Measurements from ENCODE around the gene PID1.

PID1 gene

DNA sequence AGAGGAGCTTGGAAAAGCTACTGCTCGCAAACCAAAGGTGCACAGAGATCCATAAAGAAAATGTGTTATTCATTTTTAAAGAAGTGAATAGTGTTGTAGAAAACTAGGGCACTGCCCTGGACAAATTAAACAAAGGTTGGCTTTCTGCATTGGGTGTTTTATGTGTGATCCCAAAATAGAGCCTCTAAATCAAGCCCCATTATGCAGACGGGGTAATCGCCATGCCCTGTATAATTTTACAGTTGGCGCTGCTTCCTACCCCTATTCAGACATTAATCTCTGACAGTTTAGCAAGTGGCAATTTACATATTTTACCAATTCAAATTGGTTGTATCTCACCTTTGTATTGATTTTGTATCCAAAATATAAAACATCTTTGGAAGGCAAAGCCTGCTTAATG, 109.1 kb downstream of the PID1 start:
- no peak for DNase-seq

DNA sequence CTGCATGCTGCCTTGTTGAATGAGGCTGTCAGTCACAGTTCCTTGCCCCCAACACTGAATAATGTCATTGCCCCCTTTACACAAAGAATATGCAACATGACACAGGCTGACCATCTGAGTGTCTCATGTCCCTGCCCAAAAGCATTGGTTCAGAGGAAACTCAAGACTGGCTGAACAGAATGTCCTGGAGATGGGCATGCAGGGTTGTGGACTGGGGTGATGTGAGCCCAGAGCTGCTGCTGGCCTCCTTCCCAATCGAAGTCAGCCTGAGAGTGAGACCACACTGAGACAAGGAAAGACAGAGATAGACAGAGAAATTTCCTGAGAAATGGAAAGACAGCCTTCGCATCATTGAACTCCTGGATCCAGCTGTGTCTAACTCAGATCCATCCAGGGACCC, 110.1 kb downstream of the PID1 start:
- no peak for DNase-seq

DNA sequence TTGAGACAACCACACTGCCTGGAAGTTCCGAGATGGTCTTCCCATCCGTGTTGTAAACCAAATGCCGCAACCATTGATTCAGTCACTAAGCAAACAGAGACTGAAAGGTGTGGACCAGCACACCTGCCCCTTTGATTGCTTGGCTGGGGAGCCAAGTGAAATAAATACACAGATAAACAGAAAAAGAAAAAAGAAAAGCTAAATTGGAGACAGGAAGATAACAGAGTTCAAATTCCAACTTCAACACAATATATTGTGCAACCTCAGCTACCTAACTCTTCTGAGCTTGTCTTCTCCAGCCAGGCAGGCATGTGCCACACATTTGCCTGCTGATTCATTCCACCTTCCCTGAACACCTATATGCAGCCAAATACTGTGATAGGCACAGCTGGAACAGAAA, 110.9 kb downstream of the PID1 start:
- DNase-seq: no peak

DNA sequence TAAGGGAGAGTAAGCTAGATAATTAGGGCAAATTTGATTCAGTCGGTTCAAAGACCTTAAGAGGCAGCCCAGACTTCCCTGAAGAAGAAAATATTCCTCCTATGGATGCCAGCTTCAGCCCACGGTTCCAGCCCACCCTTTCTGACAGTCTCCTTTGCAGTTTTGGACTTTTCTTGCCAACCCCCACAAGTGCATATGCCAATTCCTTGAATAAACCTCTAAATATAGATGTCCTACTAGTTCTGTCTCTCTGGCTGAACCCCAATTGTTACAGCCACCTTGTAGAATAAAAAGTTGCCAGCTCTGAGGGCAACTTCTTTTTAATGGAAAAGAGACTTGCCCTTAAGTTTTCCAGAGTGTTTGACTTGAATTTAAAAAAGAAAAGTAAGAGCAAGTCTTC, 111.7 kb downstream of the PID1 start:
- DNase-seq: no peak

DNA sequence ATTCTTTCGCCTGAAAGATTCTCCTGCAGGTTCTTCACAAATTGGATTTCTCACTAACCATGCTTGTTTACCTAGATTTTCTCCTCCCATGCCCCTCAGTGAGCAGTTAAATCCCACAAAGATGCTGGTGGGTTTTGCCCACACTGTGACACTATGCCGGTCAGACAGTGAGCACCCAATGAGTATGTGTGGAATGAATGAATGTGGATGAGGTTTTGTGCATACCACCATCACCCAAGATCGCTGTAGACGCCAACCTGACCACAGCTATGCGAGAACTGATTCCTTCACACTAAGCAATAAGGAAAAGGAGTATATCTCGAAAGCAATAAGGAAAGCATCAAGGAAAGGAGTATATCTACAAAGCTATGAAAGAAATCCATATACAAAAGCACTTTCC, 116.7 kb downstream of the PID1 start:
- no peak for DNase-seq

DNA sequence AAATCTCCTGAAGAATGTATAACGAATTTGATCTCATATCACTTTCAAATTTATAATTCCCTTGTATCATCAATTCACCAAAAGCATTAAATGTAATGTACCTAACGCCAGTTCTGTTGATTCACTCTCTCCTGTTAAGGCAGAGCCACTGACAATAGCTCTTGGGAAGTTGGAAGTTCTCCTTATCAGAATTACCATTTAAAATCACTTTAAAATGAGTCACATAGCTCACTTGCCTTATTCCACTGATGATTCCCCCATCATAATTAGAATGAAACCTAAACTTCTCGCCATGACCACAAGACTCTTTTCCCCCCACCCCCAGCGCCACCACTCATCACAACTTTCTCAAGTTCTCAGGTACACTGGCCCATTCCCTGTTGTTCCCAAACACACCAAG, 117.1 kb downstream of the PID1 start:
- DNase-seq: no peak

DNA sequence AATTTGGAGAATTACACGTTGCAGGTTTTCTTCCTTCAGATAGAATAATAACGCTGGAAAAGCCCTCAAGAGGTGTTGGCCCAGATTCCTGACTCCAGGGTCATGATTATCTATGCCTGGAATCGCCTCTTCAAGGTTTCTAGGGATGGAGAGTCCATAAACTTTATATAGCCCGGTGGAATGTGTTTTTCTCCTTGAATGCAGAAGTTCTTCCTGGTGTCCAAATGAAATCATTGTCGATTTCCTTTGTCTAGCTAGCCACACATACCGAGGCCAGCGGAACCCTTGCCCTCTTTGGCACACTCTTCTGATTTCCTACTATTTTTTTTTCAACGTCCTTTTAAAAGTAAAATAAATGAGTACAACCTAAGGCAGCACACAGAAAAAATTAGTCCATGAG, 117.8 kb downstream of the PID1 start:
- DNase-seq: no peak

DNA sequence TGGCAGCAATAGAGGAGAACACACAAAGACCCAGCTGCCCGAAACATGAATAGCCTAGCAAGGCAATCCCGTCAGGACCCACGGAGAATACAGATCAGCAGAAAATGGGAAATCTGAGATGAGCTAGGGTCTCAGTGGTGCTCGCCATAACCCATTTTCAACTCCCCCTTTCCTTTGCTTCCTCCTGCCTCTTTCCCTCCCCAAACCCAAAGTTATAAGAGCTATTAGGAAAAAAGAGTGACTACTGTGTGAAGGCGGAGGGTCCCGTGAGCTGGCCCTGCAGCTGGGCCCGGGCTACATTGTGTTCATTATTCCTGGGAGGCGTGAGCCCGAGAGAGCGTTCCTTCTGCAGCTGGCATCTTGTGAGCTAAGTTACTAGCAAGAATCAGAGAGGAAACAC, 118.4 kb downstream of the PID1 start:
- no peak for DNase-seq

DNA sequence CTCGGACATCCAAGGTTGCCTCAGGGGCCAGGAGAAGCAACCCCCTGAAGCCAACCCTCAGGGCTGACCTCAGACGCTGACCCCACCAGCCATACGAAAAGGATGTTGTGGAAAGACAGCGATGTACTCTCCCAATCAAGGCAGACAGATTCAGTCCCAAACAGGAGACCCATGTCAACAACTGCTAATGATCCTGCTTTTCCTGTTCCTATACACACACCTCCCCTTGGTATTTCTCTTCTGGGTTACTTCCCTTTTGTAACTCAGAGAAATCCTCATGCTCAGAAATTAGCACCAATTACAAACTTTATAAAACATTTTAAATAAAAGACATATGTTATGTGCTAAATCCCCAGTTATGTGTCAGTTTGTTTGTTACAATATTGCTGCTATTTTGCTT, 120.8 kb downstream of the PID1 start:
- no peak for DNase-seq

DNA sequence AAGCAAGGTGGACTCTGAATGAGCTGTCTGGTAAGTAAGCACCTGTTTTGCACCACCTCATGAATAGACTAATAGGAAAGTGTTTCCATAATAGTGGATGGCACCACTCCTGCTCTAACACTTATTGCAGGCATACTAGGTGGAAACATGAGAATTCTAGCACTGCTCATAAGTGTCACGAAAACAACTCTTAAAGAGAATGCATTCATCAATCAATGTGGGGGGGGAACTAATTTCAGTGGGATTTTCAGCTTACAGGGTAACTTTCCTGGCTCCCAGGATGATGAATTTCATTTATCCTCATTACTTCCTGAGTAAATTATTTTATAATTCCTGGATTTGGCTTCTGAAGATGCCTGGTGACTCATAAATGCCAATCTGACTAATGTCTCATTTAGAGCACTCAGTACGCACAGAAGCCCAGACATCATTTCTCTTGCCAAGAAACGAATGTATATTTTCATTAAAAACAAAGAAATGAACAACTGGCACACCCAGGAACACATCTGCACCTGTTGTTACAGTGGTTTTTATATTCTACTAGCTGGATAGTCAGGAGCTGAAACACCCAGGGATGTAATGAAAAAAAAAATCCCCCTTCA, 129.6 kb downstream of the PID1 start:
- no peak for DNase-seq

DNA sequence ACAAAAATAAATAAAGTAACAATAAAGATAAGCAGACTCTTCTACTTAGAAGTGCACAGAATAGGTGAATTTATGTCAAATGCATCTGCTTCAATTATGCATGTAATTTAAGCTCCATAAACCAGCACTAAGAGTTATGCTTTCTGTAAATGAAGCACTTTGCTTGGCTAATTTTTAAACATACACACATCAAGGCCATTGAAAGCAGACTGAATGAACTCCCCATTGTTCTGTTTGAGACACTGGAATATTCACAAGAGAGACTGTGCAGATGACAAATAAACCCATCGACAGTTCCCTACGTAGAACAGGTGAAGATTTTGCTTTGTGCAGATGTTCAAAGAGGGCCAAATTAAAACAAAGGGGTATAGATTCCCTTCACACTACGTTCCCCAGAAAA, 133.4 kb downstream of the PID1 start:
- no peak for DNase-seq

DNA sequence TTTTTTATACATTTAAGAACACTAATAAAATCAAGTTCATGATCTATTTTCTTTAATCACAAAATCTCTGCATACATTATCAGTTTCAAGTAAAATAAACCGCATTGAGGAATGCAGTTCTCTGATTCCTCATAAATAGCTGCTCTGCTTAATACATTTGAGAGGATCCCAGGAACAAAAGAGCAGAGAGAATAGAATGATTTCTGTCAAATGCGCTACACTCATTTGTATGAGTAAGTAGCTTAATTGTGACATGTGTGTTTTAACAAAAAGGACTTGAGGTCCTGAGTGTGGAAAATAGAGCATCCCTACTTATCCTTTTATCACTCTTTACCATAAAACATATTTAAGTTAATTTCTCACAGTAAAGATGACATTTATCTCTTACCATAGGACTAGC, 134.0 kb downstream of the PID1 start:
- no peak for DNase-seq

DNA sequence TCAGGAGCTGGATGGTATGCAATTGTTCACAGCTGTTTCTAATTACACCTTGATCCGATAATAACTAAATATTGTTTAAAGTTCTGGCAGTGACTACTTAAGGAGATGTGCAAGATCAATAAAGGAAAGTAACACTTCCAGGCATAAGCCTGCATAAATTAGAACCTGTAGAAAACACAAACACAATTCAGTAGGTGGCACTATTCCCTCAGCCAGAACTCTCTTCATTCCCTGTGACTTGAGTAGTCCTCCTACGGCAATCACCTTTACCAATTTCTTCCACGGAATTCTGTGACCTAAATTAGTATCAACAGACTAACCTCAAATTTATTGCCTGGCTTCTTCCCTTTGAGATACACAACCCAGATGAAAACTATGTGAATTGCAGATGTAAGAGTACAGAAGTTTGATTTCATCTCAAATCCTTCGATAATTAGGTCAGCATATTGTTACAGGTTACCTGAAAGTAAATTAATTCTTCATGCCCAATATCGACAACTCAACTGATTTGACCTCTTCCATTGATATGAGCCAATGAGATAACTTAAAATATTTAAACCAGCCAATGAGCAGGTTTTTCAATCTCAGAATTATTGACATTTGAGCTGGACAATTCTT, 137.8 kb downstream of the PID1 start:
- no peak for DNase-seq

DNA sequence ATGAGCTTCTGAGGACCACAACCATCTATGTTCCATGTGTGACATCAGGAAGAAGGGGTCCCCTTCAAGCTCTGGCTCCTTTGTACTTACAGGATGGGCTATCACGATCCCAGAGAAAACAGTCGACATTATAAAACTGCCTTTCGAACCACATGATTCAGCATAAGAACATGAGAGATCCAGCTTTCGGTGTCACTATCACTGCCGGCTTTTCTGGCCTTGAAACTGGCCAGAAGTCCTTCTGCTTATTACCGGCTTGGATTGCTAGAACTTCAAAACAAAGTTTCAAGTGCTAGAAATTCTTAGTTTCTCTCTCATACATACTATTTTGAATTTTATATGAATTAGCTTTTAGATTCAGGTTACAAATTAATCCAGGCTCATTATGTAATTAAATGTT, 138.9 kb downstream of the PID1 start:
- DNase-seq: no peak

DNA sequence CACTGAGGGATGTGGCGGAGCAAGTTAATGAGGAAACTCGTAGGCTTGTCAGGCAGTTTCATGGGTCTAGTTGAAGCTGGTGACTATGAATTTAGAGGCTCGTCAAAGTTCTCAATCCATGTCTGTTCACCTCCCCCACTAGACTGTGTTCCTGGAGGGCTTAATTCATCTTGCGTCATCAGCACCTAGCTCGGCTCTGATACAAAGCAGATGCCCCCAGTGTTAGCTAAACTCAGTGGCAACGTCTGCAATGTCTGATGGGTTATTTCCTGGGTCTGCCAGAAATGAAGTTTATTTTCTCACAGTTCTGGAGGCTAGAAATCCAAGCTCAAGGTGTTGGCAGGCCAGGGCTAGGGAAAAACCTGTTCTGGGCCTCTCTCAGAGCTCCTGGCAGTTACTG, 140.6 kb downstream of the PID1 start:
- DNase-seq: no peak

DNA sequence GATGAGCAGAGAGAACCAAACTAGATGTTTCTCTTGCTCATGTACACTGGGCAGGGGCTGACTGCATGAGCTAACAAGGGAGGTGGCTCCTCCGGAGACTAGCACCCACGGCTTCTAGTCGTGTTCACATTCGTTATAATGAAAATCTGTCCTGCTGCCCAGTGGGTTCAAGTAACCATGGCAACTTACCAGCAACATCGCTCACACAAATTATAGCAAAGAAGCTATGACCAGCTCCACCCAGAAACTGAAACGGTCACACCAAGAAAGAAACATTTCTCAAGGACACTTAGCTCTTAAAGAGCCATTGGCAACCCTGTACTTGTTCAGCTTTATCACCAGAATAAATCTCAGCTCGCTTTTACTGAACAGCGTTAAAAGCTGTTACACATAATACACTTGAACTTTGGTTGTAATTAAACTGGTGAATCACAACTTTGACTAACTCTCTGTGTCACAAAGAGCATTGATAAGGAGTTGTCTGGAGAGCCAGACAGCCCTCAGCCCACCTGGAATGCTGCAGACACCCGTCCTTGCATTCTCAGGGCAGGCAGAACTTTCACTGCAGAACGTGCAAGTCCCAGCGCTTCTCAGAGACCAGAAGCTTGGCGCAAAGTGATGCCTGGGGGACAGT, 141.2 kb downstream of the PID1 start:
- no peak for DNase-seq

DNA sequence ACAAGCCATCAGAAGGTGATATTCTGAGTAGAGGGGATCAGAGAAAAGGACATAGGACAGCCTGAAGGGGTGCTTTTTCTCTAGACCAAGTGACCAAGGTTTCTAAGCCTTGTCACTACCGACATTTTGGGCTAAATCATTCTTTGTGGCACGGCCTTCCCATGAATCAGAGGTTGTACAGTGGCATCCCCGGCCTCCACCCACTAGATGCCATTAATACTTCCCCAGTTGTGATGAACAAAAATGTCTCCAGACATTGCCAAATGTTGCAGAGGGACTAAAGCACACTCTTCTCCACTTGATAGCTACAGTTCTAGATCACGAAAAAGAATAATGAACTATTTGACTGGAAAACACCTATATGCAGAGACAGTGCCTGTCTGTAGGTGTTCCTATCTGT, 143.6 kb downstream of the PID1 start:
- DNase-seq: no peak

DNA sequence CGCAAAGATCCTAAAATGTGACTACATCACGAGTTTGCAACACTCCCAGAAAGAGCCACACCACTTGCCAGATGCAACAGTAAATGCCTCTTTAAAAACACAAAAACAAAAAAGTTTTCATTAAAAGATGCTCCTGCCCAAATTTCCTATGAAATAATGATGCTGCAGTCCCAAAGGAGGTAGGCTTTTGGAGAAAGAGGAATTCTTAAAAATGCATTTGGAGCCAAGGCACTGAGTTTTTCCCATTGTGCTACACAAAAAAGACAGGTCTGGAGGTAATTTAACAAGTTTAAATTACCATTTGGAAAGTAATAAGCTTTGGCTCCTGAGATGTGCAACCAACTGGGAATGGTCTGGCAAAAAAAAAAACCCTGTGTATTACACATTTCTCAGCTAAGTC, 145.0 kb downstream of the PID1 start:
- no peak for DNase-seq

DNA sequence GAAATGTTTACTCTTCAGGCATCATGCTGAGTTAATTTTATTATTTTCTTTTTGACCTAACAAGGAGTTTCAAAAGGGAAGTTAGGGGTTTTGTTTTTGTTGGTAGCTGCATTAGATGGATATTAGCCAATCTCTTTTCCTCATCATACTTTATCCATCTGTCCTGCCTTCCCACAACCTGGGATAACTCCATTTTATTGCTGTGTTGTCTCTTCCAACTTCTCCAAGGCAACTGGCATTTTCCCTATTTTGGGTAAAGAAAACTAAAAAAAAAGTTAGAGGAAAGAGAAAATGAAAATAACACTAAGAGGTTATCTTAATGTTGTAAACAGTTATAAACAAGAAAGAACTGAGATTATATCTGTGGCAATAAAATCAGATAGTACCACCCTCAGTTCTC, 147.0 kb downstream of the PID1 start:
- no peak for DNase-seq

DNA sequence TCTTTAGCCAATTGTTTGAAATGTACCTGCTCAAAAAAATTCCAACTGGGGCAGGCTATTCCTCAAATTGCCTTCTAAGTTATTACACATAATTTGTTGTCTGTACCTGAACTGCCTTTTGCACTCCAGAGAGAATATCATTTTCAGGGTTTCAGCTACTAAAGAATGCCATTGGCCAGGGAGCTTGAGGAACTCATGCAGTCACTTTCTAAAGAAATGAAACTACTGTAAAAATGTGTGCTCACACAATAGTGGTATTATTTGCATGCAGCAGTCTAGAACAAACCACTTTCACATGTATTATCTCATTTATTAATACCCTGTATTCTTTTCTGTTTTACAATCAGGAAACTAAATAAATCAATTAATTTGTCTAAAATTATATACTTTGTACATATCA, 152.2 kb downstream of the PID1 start:
- no peak for DNase-seq

DNA sequence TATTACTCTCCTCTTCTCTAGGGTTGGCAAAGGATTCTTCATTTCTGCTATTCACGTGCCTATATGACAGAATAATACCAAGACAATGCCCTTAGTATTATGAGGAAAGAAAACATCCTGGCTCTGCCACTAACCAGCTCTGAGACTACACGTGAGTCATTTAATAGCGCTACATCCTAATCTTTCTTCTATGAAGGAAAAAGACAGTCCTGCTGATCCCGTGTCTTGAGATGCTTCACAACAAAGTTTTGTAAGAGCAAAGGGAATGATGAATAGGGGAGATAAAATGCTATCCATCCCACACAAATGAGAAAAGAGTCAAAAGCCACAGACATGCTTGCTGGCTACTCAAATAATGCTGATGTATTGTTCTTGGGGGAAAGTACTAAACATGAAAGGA, 152.8 kb downstream of the PID1 start:
- DNase-seq: no peak

DNA sequence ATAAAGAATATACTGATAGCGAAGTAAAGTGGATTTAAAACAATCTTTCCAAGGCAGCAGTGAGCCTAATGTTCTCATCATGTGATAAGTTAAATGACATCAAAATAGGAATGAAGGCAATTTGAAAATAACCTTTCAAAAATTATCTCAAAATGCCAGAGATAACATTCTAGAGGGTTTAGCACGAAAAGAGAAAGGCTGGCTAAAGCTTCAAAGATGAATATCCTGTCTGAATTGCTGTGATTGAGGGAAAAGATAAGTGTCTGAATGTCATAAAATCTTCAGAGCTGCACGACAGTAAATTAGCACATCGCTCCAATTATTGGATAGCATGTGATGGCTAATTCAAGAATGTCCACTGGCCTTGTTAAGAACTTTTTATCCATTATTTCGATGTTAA, 159.3 kb downstream of the PID1 start:
- DNase-seq: no peak

DNA sequence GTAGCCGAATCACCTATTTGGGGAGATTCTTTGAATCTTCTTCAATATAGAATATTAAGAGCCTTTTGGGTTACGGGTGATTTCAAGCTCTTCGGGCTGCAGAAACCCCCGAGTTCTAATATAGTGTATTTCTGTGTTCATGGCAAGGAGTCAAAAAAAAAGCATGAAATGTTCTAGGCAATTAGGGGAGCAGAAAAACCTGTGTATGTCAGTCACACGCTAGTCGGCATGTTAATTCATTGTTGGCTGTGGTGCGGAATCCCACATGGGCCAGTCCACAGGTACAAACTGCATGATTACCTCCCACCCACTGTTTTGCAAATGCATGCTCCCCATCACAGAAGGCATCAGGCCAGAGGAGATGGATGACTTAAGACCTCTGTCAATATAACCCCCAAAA, 161.9 kb downstream of the PID1 start:
- no peak for DNase-seq

DNA sequence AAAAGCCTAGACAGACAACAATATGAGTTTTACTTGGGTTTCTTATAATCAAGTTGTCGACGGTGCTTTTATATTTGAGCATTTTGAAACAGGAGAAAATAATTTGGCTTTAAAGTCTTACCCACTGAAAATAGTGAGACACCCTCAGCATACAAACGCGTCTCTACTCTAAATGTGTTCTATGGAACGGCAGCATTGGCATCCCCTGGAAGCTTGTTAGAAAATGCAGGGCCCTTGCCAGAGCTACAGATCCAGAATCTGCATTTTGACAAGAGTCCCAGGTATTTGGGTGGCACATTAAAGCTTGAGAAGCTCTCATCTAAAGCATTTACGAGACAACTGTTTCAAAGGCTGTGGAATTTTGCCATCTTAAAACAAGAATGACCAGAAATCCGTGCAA, 163.5 kb downstream of the PID1 start:
- DNase-seq: no peak

DNA sequence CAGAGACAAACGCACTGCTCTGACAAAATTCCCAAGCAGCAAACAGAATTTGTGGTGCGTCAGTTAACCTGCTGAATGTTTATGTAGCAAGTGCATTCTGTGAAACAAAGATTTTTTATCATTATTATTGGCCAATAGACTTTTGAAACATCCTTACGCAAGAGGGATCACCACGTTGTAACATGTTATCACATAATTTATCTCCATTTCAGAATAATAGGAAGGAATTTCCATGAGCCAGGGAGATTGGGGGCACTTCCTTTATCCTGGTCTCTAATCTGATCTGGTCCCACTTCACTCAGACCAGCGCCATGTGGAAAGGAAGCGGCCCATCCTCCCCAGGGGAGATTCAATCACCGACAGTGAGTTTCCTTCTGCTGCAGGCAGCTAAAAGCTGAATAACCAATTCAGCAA, 166.1 kb downstream of the PID1 start:
- DNase-seq: no peak
